B cell (primary cell): Measurements from ENCODE around the gene CHEK2. TPM values are rescaled to one million over a fixed set of nuclear protein-coding genes. Genes with fewer than 3 reads are reported as not detected.

Experiments used
- ATAC-seq: fragments of 200-7000 bp; cut with Tn5 transposase; one replicate; pipeline ENCODE4 v1.10.0; 2021; ENCODE audit warnings: low read depth, mild to moderate bottlenecking, moderate number of reproducible peaks, moderate library complexity
- CTCF ChIA-PET: fragments of 350-600 bp; sonication (Branson Sonifier 250); formaldehyde crosslinking; loops from one replicate; lab custom pipeline; 2021; ENCODE audit warnings: antibody characterized with exemption, inconsistent platforms; lab: Charles Lee
- POLR2A ChIA-PET: fragments of 350-600 bp; sonication (Branson Sonifier 250); formaldehyde crosslinking; loops from one replicate; lab custom pipeline; 2021; ENCODE audit warnings: antibody characterized with exemption; lab: Charles Lee
- DNase-seq: peaks from one replicate; pipeline ENCODE4 v3.0.0; 2013
- H2AFZ ChIP-seq: 2 replicates; pipeline ENCODE4 v1.6.1; 2012; ENCODE audit warnings: mild to moderate bottlenecking, low read depth, low read length; ENCODE audit not compliant: insufficient read depth, poor library complexity, severe bottlenecking
- H3K27ac ChIP-seq, 2 donors: 1 replicate in 1 of 2; 2 replicates in 1 of 2; pipeline ENCODE4 v1.5.1; 2012 to 2013; ENCODE audit warnings: low read length in 2 of 2, mild to moderate bottlenecking in 2 of 2, moderate library complexity in 1 of 2
- H3K27me3 ChIP-seq, 4 experiments: fragments of 200-600 bp in 1 of 4; sonication (generic) in 1 of 4; replicated peaks in 1 of 4; 1 replicate in 2 of 4; 2 replicates in 2 of 4; pipeline versions ENCODE4 v1.6.1 to v1.7.0; 2013 to 2016; ENCODE audit warnings: low read length in 3 of 4, mild to moderate bottlenecking in 2 of 4, mixed read lengths in 1 of 4, moderate library complexity in 1 of 4; ENCODE audit not compliant: insufficient read depth in 4 of 4, control insufficient read depth in 3 of 4; ENCODE audit errors: control extremely low read depth in 1 of 4
- H3K36me3 ChIP-seq, 2 experiments: replicated peaks in 1 of 2; 1 replicate in 1 of 2; 2 replicates in 1 of 2; pipeline versions ENCODE4 v1.6.1 to v1.7.1; 2013; ENCODE audit warnings: low read length in 1 of 2; ENCODE audit not compliant: insufficient read depth in 2 of 2, control insufficient read depth in 1 of 2; ENCODE audit errors: control extremely low read depth in 1 of 2, extremely low read depth in 1 of 2
- H3K4me1 ChIP-seq, 2 donors: fragments of 200-600 bp in 1 of 2; sonication (generic) in 1 of 2; 1 replicate in 1 of 2; 2 replicates in 1 of 2; pipeline versions ENCODE4 v1.5.1 to v1.6.1; 2013 to 2017; ENCODE audit warnings: low read length in 2 of 2; ENCODE audit not compliant: control insufficient read depth in 2 of 2, insufficient read depth in 2 of 2
- H3K4me2 ChIP-seq: replicated peaks from 2 replicates; pipeline ENCODE3; 2012; ENCODE audit warnings: mild to moderate bottlenecking, low read depth, low read length; ENCODE audit not compliant: poor library complexity, severe bottlenecking
- H3K4me3 ChIP-seq, 5 experiments: fragments of 200-600 bp in 1 of 5; sonication (generic) in 1 of 5; 1 replicate in 3 of 5; 2 replicates in 2 of 5; pipeline versions ENCODE4 v1.5.1 to v1.7.0; 2011 to 2016; ENCODE audit warnings: low read length in 4 of 5, mild to moderate bottlenecking in 4 of 5, low read depth in 2 of 5, control low read depth in 1 of 5, moderate library complexity in 1 of 5; ENCODE audit not compliant: insufficient read depth in 1 of 5; ENCODE audit errors: control extremely low read depth in 1 of 5, extremely low read depth in 1 of 5
- H3K79me2 ChIP-seq: fragments of 200-600 bp; sonication (generic); one replicate; pipeline ENCODE4 v1.6.0; 2016; ENCODE audit warnings: low read length; ENCODE audit not compliant: control insufficient read depth, insufficient read depth
- H3K9ac ChIP-seq: fragments of 200-600 bp; sonication (generic); 2 replicates; pipeline ENCODE4 v1.6.1; 2017; ENCODE audit warnings: mild to moderate bottlenecking, low read length, moderate library complexity
- H3K9me3 ChIP-seq, 3 donors: one replicate each; pipeline versions ENCODE4 v1.6.1 to v1.7.1; 2013; ENCODE audit warnings: low read length in 2 of 3; ENCODE audit not compliant: control insufficient read depth in 2 of 3, insufficient read depth in 1 of 3; ENCODE audit errors: control extremely low read depth in 1 of 3
- H4K20me1 ChIP-seq: 2 replicates; pipeline ENCODE4 v1.6.0; 2012; ENCODE audit warnings: mild to moderate bottlenecking, low read length; ENCODE audit not compliant: insufficient read depth, control insufficient read depth, poor library complexity, severe bottlenecking
- H3K27ac Mint-ChIP-seq: one replicate; pipeline ENCODE4 v1.8.0; 2021; ENCODE audit warnings: mixed read lengths
- H3K27me3 Mint-ChIP-seq: one replicate; pipeline ENCODE4 v1.8.0; 2021; ENCODE audit warnings: mixed read lengths
- H3K4me1 Mint-ChIP-seq: one replicate; pipeline ENCODE4 v1.8.0; 2021; ENCODE audit warnings: mixed read lengths
- H3K4me3 Mint-ChIP-seq: one replicate; pipeline ENCODE4 v1.8.0; 2021; ENCODE audit warnings: mixed read lengths
- H3K9me3 Mint-ChIP-seq: one replicate; pipeline ENCODE4 v1.8.0; 2022; ENCODE audit warnings: mixed read lengths; ENCODE audit not compliant: insufficient read depth
- EZH2 ChIP-seq: IDR thresholded peaks from 2 replicates; pipeline ENCODE4 v1.6.1; 2012; ENCODE audit warnings: borderline replicate concordance, low read depth, mild to moderate bottlenecking, moderate library complexity, low read length; ENCODE audit not compliant: insufficient read depth, poor library complexity, severe bottlenecking
- WGBS: methylation state at CpG from one replicate; pipeline ENCODE4 v1.1.5; 2013; ENCODE audit warnings: missing lambda C conversion rate; ENCODE audit not compliant: insufficient coverage; 5-methylcytosine and 5-hydroxymethylcytosine counted together
- intact Hi-C: fragments of 100-400 bp; cut with micrococcal nuclease; formaldehyde crosslinking; loops from one replicate; pipeline ENCODE4 v1.10.0; 2022
- polyA plus RNA-seq: library from polyadenylated mRNA; depleted of rRNA; stranded (reverse); fragments of >200 nt; gene quantifications from 2 replicates; pipeline ENCODE4 v1.2.3, GENCODE V29; 2012
- total RNA-seq, 2 donors: library from RNA; stranded (reverse); fragments of 120-200 nt in 1 of 2; gene quantifications; 1 replicate in 1 of 2; 2 replicates in 1 of 2; pipeline versions ENCODE4 v1.2.3 to v1.2.4, GENCODE V29; 2013 to 2022
- TF ChIP-seq, protein P1 (sequence below): fragments of 200-600 bp; IDR thresholded peaks from one replicate; pipeline ENCODE4 v1.8.0; 2022; ENCODE audit warnings: antibody characterized with exemption, mild to moderate bottlenecking

The CHEK2 gene
- total and polyA plus RNA-seq, 2 donors (not counting 1 experiment from before 2014, with no cell fraction given): 15.6 to 22.6 TPM

DNA sequence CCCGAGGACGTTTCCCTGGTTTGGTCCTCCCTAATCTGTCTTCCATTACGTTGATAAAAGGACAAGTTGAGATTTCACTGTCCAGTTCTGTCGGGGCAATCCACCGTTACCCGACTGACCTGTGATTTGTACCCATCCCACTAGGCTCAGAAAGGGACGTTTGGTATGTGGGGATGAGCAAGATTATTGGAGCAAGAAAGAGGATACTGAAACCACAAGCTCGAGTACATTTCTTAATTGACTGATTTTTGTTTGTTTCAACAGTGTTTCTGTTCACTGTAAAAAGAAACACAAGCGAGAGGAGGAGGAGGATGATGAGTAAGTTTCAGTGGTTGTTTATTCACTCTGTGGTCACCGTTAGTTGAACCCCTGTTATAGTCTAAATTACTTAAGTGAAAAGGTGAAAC, 31.8 kb upstream of the CHEK2 start:
- Histone ChIP-seq H2AFZ (peak overlapping the region; percentile 75), H3K79me2 (peaks cover 55% of the 10 kb centered on the region)

More for the DNA sequence above, 31.8 kb upstream of the CHEK2 start:
- Histone ChIP-seq H3K4me3 (peak overlapping the region; percentile 68 to 93 (median 75)), H3K4me1 (peaks cover 19 to 24% of the 10 kb centered on the region in 2 donors), H3K27ac (peak overlapping the region; percentile 80 to 95), H3K4me2 (peak overlapping the region; percentile 87), H3K9me3 (no peaks in the 10 kb centered on the region), H3K27me3 (no peaks in the 10 kb centered on the region), H3K9ac (peak overlapping the region; percentile 78), H3K36me3 (peaks cover 3 to 26% of the 10 kb centered on the region in 2 experiments), H4K20me1 (peaks cover 49% of the 10 kb centered on the region)
- DNase-seq: no peak
- peaks cover 19% of the 10 kb centered on the region for H3K4me1 Mint-ChIP-seq
- peak overlapping the region; percentile 93 for H3K27ac Mint-ChIP-seq
- H3K4me3 Mint-ChIP-seq: peak overlapping the region; percentile 94
- 0% methylated on average over 6 of the region's 10 CpGs for whole genome bisulfite sequencing
- no peaks in the 10 kb centered on the region for H3K9me3 Mint-ChIP-seq
- ChIA-PET POLR2A (interaction anchor here (0.5 kb wide), 1 partner anchor 1516 kb away, joined by 3 read pairs; the partner anchor contains the start of gene CASTOR1), CTCF (interaction anchor here (0.6 to 1.7 kb wide), 8 partner anchors 13 to 268 kb away, joined by 3 to 8 read pairs (median 3); no protein-coding TSS in a partner anchor)
- no peak for ATAC-seq
- TF ChIP-seq, protein P1, sequence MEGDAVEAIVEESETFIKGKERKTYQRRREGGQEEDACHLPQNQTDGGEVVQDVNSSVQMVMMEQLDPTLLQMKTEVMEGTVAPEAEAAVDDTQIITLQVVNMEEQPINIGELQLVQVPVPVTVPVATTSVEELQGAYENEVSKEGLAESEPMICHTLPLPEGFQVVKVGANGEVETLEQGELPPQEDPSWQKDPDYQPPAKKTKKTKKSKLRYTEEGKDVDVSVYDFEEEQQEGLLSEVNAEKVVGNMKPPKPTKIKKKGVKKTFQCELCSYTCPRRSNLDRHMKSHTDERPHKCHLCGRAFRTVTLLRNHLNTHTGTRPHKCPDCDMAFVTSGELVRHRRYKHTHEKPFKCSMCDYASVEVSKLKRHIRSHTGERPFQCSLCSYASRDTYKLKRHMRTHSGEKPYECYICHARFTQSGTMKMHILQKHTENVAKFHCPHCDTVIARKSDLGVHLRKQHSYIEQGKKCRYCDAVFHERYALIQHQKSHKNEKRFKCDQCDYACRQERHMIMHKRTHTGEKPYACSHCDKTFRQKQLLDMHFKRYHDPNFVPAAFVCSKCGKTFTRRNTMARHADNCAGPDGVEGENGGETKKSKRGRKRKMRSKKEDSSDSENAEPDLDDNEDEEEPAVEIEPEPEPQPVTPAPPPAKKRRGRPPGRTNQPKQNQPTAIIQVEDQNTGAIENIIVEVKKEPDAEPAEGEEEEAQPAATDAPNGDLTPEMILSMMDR: no peak
- no peak for TF ChIP-seq EZH2
- no peaks in the 10 kb centered on the region for H3K27me3 Mint-ChIP-seq
- intact Hi-C loops: no loop called here
